Sigmoid colon (tissue), 4 donors: Measurements from ENCODE around the gene NOL7.

Experiments used
- CTCF ChIP-seq, 4 experiments: fragments of 450-650 bp in 3 of 4; fragments of 200-600 bp in 1 of 4; IDR thresholded peaks; one replicate each; pipeline ENCODE4 v1.5.1; 2016 to 2019; ENCODE audit warnings: antibody characterized with exemption in 4 of 4, mild to moderate bottlenecking in 3 of 4, moderate library complexity in 2 of 4
- POLR2A ChIP-seq, 2 donors: fragments of 450-650 bp; IDR thresholded peaks; one replicate each; pipeline ENCODE4 v1.6.1; 2016; ENCODE audit warnings: antibody characterized with exemption in 2 of 2, mild to moderate bottlenecking in 2 of 2, moderate library complexity in 2 of 2
- POLR2AphosphoS5 ChIP-seq, 4 donors: sonication (generic); formaldehyde crosslinking; IDR thresholded peaks; one replicate each; pipeline ENCODE4 v1.6.1; 2017; ENCODE audit warnings: antibody characterized with exemption in 4 of 4

DNA sequence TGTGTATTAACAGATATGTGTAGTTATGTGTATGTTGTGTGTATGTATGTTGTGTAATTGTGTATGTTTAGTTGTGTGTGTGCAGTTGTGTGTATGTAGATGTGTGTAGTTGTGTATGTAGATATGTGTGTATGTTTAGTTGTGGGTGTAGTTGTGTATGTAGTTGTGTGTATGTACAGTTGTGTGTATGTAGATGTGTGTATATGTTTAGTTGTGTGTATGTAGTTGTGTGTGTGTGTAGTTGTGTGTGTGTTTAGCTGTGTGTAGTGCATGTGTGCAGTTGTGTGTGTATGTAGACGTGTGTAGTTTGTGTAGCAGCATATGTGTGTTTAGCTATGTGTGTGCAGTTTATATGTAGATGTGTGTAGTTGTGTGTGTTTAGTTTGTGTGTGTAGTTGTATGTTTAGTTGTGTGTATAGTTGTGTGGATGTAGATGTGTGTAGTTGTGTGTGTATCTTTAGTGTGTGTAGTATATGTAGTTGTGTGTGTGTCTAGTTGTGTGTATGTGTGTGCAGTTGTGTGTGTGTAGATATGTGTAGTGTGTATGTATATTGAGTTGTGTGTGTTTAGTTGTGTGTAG is 24.5 kb upstream of the NOL7 start:
- TF ChIP-seq POLR2A (IDR thresholded peaks at IDR 0.05) (no peak), CTCF (IDR thresholded peaks at IDR 0.05) (no peak), POLR2AphosphoS5 (IDR thresholded peaks at IDR 0.05) (no peak)
